Endodermal cell (in vitro differentiated cells): ENCODE results near the gene TAF1D. TPM values are rescaled to one million over a fixed set of nuclear protein-coding genes. Genes with fewer than 3 reads are reported as not detected.

Experiments
- DNase-seq: peaks from one replicate; pipeline ENCODE4 v3.0.0-alpha.2; 2017
- H3K27ac ChIP-seq: 2 replicates; pipeline ENCODE4 v1.5.1; 2013; ENCODE audit warnings: mild to moderate bottlenecking, low read depth, low read length, moderate library complexity
- H3K27me3 ChIP-seq: 2 replicates; pipeline ENCODE4 v1.6.1; 2013; ENCODE audit warnings: mild to moderate bottlenecking, low read length, moderate library complexity; ENCODE audit not compliant: insufficient read depth, control insufficient read depth, poor library complexity, severe bottlenecking
- H3K36me3 ChIP-seq: 2 replicates; pipeline ENCODE4 v1.7.0; 2013; ENCODE audit warnings: mild to moderate bottlenecking, low read length, moderate library complexity; ENCODE audit not compliant: control insufficient read depth, insufficient read depth
- H3K4me1 ChIP-seq: one replicate; pipeline ENCODE4 v1.7.0; 2013; ENCODE audit warnings: low read length; ENCODE audit not compliant: control insufficient read depth, insufficient read depth
- H3K4me3 ChIP-seq: 2 replicates; pipeline ENCODE4 v1.5.1; 2013; ENCODE audit warnings: mild to moderate bottlenecking, low read length, moderate library complexity
- H3K9ac ChIP-seq: 2 replicates; pipeline ENCODE4 v1.6.1; 2013; ENCODE audit warnings: mild to moderate bottlenecking, low read length, moderate library complexity; ENCODE audit not compliant: poor library complexity, severe bottlenecking; ENCODE audit errors: extremely low read depth
- H3K9me3 ChIP-seq: 2 replicates; pipeline ENCODE4 v1.6.1; 2013; ENCODE audit warnings: mild to moderate bottlenecking, low read length, moderate library complexity; ENCODE audit not compliant: control insufficient read depth
- H3K27ac Mint-ChIP-seq: 2 replicates; pipeline ENCODE4 v1.8.0; 2020; ENCODE audit warnings: mixed read lengths
- H3K27me3 Mint-ChIP-seq: 2 replicates; pipeline ENCODE4 v1.8.0; 2021; ENCODE audit warnings: mild to moderate bottlenecking, mixed read lengths; ENCODE audit not compliant: insufficient read depth
- H3K36me3 Mint-ChIP-seq: 2 replicates; pipeline ENCODE4 v1.8.0; 2020; ENCODE audit warnings: low read depth, mixed read lengths
- H3K4me1 Mint-ChIP-seq: 2 replicates; pipeline ENCODE4 v1.8.0; 2020; ENCODE audit warnings: mixed read lengths
- H3K4me3 Mint-ChIP-seq: 2 replicates; pipeline ENCODE4 v1.8.0; 2020; ENCODE audit warnings: mild to moderate bottlenecking, moderate library complexity, mixed read lengths
- H3K9me3 Mint-ChIP-seq: 2 replicates; pipeline ENCODE4 v1.8.0; 2020; ENCODE audit warnings: mild to moderate bottlenecking, mixed read lengths
- CTCF ChIP-seq: fragments of 200-600 bp; sonication (generic); conservative IDR thresholded peaks from 2 replicates; pipeline ENCODE4 v1.5.0; 2021; ENCODE audit warnings: antibody characterized with exemption, mild to moderate bottlenecking
- WGBS, 2 experiments: methylation state at CpG; one replicate each; pipeline versions ENCODE4 v1.1.5 to v1.1.7; 2013; ENCODE audit warnings: missing lambda C conversion rate in 2 of 2, mixed read lengths in 1 of 2; ENCODE audit not compliant: insufficient coverage in 1 of 2, insufficient read length in 1 of 2; 5-methylcytosine and 5-hydroxymethylcytosine counted together
- total RNA-seq, 2 donors: library from RNA; stranded (reverse); fragmentation: NEBNext Ultra II Directional in 1 of 2; extraction: Animal tissue kit (Norgen Biotek cat#: 25700) in 1 of 2; gene quantifications; 2 replicates in 1 of 2; 3 replicates in 1 of 2; pipeline ENCODE4 v1.2.1, GENCODE V29; 2021

Gene TAF1D
- total RNA-seq, 2 donors from 2014 or later, result 195 to 231 TPM

GRCh38 chr11:93729129-93729616 lies 12.1 kb downstream of the TAF1D start:
- DNase-seq, result peak; percentile 61
- H3K4me1 Mint-ChIP-seq, result no peaks in the 10 kb centered on the region
- Histone ChIP-seq H3K4me3 (no peak overlapping the region), H3K36me3 (peaks cover 98% of the 10 kb centered on the region), H3K9me3 (no peaks in the 10 kb centered on the region), H3K27me3 (no peaks in the 10 kb centered on the region), H3K4me1 (no peaks in the 10 kb centered on the region), H3K9ac (no peak overlapping the region), H3K27ac (peak overlapping the region; percentile 7)
- H3K9me3 Mint-ChIP-seq, result no peaks in the 10 kb centered on the region
- 87 to 100% methylated on average over 3 to 5 of the region's 5 CpGs for WGBS, 2 experiments
- H3K36me3 Mint-ChIP-seq, result peaks cover 74% of the 10 kb centered on the region
- peak overlapping the region; percentile 32 for H3K27ac Mint-ChIP-seq
- H3K4me3 Mint-ChIP-seq, result no peak overlapping the region
- TF ChIP-seq CTCF, result no peak
- H3K27me3 Mint-ChIP-seq, result no peaks in the 10 kb centered on the region

GRCh38 chr11:93728792-93729128 lies 12.5 kb downstream of the TAF1D start:
- no peaks in the 10 kb centered on the region for H3K27me3 Mint-ChIP-seq
- Histone ChIP-seq H3K36me3 (peaks cover 97% of the 10 kb centered on the region), H3K27me3 (no peaks in the 10 kb centered on the region), H3K9me3 (no peaks in the 10 kb centered on the region), H3K4me3 (no peak overlapping the region), H3K9ac (no peak overlapping the region), H3K27ac (peak overlapping the region; percentile 13), H3K4me1 (no peaks in the 10 kb centered on the region)
- no peak for DNase-seq
- no peaks in the 10 kb centered on the region for H3K4me1 Mint-ChIP-seq
- H3K9me3 Mint-ChIP-seq, result no peaks in the 10 kb centered on the region
- no peak overlapping the region for H3K27ac Mint-ChIP-seq
- WGBS, 2 experiments, result 95% methylated on average over 2 of the region's 2 CpGs; no CpG with 5 or more reads in 1 of the 2 experiments
- H3K36me3 Mint-ChIP-seq, result peaks cover 75% of the 10 kb centered on the region
- H3K4me3 Mint-ChIP-seq, result no peak overlapping the region
- TF ChIP-seq CTCF, result no peak

- Mint-ChIP-seq H3K27me3 (no peaks in the 10 kb centered on the region), H3K36me3 (peaks cover 72% of the 10 kb centered on the region), H3K9me3 (no peaks in the 10 kb centered on the region), H3K4me3 (no peak overlapping the region), H3K27ac (peak overlapping the region; percentile 5), H3K4me1 (no peaks in the 10 kb centered on the region)
- no peak overlapping the region for H3K9ac ChIP-seq
- H3K27ac ChIP-seq, result peak overlapping the region; percentile 13
- DNase-seq, result no peak
- 84% methylated on average over 3 of the region's 4 CpGs; no CpG with 5 or more reads in 1 of the 2 experiments for WGBS, 2 experiments
- H3K9me3 ChIP-seq, result no peaks in the 10 kb centered on the region
- no peak for TF ChIP-seq CTCF
- H3K4me3 ChIP-seq, result no peak overlapping the region
- H3K27me3 ChIP-seq, result no peaks in the 10 kb centered on the region
- H3K4me1 ChIP-seq, result no peaks in the 10 kb centered on the region
- H3K36me3 ChIP-seq, result peaks cover 94% of the 10 kb centered on the region
Observed at GRCh38 chr11:93727985-93728791, 13.1 kb downstream of the TAF1D start.
